HG03064 (cell line): ENCODE measurements around the gene NRXN3.

Experiments used
- ATAC-seq: cut with Tn5 transposase; IDR thresholded peaks from one replicate; pipeline ENCODE4 v1.9.1; 2021; ENCODE audit warnings: low read depth; ENCODE audit not compliant: unreplicated experiment

The NRXN3 gene

GRCh38 chr14:78959674-78960264 lies 789.6 kb downstream of the NRXN3 start:
- ATAC-seq, result peak; percentile 81

GRCh38 chr14:78967111-78967809 lies 797.1 kb downstream of the NRXN3 start:
- no peak for ATAC-seq

GRCh38 chr14:78968265-78968664 lies 798.1 kb downstream of the NRXN3 start:
- ATAC-seq, result no peak

GRCh38 chr14:78970677-78971076 lies 800.5 kb downstream of the NRXN3 start:
- no peak for ATAC-seq

GRCh38 chr14:78972440-78972839 lies 802.3 kb downstream of the NRXN3 start:
- ATAC-seq, result no peak

GRCh38 chr14:78974691-78975090 lies 804.5 kb downstream of the NRXN3 start:
- no peak for ATAC-seq

GRCh38 chr14:78975734-78976133 lies 805.6 kb downstream of the NRXN3 start:
- no peak for ATAC-seq

- ATAC-seq, result no peak
These were observed 808.7 kb downstream of the NRXN3 start for GRCh38 chr14:78978896-78979295.

- ATAC-seq, result no peak
These were observed 812.4 kb downstream of the NRXN3 start for GRCh38 chr14:78982551-78982950.

GRCh38 chr14:78983126-78983525 lies 813.0 kb downstream of the NRXN3 start:
- no peak for ATAC-seq

GRCh38 chr14:78985668-78986381 lies 815.7 kb downstream of the NRXN3 start:
- ATAC-seq, result no peak

GRCh38 chr14:78986989-78987388 lies 816.8 kb downstream of the NRXN3 start:
- ATAC-seq, result no peak

GRCh38 chr14:78989221-78989620 lies 819.0 kb downstream of the NRXN3 start:
- no peak for ATAC-seq

GRCh38 chr14:78992867-78993266 lies 822.7 kb downstream of the NRXN3 start:
- ATAC-seq, result no peak

GRCh38 chr14:78997811-78998210 lies 827.6 kb downstream of the NRXN3 start:
- no peak for ATAC-seq

GRCh38 chr14:79009286-79009685 lies 839.1 kb downstream of the NRXN3 start:
- no peak for ATAC-seq

GRCh38 chr14:79011091-79011919 lies 841.1 kb downstream of the NRXN3 start:
- ATAC-seq, result no peak

- ATAC-seq, result no peak
These were observed 841.7 kb downstream of the NRXN3 start for GRCh38 chr14:79011920-79012204.

GRCh38 chr14:79016828-79017505 lies 846.8 kb downstream of the NRXN3 start:
- no peak for ATAC-seq

- no peak for ATAC-seq
These were observed 847.4 kb downstream of the NRXN3 start for GRCh38 chr14:79017561-79017960.

- no peak for ATAC-seq
These were observed 848.7 kb downstream of the NRXN3 start for GRCh38 chr14:79018836-79019235.
